GM19463 (cell line): ENCODE data around the gene COL4A1.
A peak's percentile ranks its signal among the peaks of the same experiment; 100 is the strongest.

Source experiments
- ATAC-seq: cut with Tn5 transposase; IDR thresholded peaks from one replicate; pipeline ENCODE4 v1.9.1; 2021; ENCODE audit warnings: mild to moderate bottlenecking, moderate library complexity; ENCODE audit not compliant: unreplicated experiment

The COL4A1 gene

DNA sequence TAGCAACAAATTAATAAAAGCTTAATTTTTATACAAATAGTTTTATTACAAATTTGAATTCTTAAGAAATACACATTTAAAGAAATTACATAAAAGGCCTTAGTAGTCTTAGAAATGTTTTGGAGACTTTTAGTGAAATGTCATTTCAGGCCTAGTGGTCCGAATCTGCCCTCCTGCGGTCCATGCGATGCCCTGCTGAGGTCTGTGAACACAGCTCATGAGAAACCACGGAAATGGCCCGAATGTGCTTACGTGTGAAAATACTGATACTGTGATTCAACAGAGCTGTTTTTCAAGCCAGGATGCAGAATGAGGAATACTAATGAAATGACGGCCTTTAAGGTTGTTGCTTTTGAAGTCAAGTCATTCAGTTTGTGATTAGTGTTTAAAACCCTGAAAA is 157.9 kb downstream of the COL4A1 start:
- no peak for ATAC-seq

DNA sequence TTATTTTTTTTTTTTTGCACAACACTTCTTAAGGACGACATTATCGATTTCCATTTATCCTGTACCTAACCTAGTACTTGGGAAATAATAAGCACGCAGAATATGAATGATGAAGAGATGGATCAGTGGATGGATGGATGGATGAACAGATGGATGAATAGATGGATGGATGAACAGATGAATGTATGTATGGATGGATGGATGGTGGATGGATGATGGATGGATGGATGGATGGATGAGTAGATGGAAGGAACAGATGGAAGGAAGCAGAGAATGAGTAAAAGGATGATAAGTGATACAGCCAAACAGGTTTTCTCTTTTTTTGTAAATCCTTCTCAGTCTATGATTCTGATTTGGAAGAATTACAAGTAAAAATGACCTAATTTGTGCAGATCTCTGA is 166.9 kb downstream of the COL4A1 start:
- no peak for ATAC-seq

DNA sequence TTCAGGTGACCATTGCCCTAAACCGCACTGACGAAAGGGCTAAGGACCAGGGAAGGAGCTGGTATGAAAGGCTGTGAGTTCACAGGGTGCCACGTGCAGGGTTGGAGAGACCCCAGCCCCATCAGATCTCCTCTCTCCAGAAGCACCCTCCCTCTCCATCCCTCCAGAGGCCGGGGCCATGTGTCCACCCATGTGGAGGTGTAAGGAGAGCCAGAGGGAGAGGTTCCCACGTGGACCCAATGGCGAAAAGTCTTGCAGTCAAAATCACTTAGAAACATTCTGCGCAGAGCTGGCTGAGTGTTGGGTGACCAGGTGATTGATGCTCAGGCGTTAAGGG is 168.3 kb downstream of the COL4A1 start:
- ATAC-seq: no peak

DNA sequence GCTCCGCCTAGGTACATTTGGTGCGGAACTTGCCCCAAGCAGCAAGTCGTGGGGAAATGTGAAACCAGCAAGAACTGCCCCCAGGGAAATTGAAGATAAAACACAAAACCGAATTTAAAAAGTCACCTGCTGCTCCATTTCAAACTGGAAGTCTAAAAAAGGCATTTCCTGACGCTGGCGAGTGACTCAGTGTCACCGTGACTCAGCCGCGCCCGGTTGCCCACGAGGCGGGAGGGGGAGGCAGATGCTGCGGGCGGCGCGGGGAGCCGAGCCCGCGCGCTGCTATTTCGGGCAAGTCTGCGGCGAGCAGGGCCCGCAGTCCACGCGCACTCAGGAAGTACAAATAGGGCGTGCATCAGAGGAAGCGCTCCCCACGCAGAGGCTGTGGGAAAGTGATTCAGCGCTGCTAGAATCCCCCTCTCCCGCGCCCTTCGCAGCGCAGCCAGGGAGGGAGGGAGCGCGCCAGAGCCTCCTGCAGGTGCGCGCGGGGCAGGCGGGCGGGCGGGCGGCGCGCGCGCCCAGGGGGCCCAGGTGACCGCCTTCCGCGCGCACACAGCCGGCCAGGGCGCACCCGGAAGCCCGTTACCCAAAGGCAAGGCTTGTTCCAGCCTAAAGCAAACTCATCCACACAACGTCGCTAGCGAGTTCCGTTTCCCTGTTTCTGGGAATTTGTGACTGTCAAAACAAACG is 168.8 kb downstream of the COL4A1 start:
- peak; percentile 56 for ATAC-seq

DNA sequence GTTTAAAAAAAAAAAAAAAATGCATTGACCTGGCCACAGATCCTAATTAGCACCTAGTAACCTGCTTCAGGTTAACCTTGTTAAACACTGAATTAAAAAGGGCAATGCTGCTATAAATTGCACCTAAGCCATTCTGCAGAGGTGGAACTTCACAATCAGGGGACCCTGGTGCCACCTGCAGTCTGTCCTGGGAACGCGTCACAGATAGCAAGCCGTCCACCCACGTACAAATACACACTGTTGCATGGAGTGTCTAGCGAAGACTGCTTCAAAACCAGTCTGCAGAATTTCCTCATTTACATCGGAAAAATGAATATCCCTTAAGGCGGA is 169.3 kb downstream of the COL4A1 start:
- ATAC-seq: peak; percentile 74

DNA sequence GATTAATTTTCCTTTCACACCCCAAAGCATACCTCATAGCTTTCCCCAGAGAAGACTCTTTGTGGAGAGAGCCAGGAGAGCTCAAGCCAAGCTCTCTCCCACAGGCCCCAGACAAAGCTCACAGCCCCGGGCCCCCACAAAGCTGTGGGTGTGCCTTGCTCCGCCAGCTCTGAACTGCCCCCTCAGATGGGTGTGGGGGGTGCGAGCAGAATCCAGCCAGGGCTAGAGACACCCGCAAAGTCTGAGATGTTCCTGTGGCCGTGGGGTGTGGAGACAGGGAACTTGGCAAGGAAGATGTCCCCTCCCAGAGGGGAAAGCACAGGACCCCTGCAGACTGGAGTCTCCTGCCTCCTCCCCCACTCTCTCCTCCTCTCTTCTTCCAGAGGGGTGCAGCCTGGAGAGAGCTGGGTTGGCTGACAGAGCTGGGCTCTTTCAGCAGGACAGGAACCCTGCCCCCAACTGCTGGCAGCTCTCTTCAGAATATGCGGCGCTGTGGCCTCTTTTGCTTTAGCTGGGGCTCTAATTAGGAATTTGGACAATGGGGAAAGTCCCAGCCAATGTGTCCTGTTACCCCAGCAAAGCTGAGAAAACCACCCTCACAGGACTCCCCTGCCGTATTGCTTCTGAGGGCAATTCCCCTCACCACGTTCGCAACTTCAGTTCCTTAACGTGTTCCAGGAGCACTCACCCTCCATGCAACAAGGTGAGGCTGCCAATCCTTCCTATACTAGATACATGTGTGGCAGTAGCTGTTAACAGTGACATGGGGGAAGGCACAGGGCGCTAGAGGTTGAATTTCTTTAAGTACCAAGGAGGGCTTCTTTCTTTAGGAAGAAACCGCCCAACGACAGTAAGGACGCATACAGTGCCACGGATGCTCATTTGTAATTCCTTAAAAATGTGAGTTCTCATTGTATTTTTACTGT is 170.0 kb downstream of the COL4A1 start:
- ATAC-seq: no peak

DNA sequence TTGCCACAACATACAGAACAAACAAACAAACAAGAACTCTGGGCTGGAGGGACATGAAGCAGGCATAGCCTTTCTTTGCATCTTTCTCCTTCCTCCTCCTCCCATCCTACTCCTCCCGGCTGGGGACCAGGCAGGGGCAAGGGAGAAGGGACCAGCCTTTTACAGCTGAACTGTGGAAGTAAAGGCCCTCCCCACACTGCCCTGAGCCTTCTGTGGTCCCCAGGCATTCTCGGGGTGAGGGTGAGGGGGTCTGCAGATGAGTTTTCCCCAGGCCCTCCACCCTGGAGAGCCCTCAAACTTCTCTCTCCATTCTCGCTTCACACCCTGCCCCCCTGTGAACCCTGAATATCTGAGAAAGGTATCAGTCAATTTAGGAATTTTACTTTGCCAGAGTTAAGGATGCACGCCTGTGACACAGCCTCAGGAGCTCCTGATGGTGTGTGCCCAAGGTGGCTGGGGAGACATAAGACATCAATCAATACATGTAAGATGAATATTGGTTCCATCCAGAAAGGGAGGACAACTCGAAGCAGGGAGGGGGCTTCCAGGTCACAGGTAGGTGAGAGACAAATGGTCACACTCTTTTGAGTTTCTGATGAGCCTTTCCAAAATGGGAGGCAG is 170.9 kb downstream of the COL4A1 start:
- ATAC-seq: no peak

DNA sequence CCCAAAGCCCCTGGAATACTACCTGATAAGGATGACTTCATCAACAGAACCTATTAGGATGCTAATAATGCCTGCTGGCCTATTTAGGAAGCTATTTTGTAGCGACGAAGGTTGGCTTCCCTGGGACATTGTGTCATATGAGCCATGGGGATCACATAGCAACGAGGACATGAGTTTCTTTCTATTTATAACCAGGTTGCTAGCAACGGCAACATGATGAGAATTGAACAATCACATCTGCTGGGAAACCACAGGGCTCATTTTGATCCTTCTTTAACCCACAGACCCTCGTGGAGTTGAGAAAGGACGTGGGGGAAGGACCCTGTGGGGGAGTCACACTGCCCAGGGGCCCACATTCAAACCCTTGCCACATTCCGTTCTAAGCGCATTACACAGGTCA is 172.2 kb downstream of the COL4A1 start:
- ATAC-seq: no peak

DNA sequence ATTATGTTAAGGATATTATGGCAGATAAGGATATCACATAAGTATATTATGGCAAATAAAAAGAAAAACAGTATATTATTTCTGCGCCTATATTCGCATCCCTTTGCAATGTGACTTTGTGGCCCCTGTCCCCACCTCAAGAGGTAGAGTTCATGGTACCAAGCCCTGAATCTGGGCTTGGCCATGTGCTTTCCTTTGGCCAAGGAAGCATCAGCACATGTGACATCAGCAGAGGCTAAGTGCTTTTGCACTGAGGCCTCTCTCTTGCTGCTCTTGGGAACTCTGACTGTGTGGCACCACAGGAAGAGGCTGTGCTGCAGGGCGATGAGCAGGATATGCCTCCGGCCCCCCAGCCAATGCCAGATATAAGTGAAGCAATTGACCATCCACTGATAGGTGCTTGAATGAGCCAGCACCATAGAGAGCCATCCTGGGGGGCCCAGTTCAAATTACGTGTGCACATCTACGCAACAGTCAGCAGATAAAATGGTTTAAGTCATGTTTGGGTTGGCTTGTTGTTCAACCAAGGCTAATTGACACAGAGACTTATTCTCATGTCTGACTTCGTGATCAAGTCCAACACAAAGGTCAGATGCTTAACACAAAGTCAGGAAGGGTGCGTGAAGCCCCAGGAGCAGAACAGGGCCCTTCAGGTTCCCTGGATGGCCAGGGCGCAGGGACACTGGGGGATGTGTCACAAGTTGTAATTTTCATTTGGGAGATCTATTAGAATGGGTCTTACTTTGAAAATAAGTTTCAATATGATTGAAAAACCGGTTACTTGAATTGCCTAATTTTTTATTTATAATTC is 173.3 kb downstream of the COL4A1 start:
- no peak for ATAC-seq

DNA sequence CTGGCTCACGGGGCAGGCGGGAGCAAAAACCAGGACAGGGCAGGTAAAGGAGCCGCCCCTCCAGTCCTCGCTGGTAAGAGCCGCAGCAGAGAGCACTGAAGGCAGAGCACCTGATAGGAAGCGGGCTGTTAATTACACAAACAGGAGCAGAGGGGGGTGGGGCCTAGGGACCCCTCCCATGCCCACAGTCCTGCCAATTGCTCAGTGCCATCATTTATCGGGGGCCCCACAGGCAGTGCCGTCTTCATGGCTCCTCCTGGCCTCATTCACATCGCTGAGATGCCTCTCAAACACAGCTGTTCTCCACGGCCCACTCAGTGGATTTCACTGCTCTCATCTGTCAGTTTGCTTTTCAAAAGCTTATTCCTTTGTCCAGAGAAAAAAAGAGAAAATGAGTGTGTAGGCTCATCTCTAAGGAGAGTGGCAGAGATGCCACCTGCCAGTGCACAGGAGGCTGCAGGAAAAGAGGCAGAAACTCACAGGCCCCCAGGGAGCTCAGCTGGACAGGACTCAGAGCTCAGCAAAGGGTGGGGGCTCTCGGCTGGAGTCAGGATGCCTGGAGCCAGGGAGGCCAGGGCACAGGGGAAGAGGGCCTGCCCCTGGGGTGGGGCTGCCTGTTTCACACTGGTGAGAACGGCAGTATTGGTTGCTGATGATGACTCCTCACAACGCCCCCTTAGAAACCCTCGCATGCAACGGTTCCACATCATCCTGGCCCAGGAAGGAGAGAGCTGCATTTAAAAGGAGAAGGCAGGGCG is 174.6 kb downstream of the COL4A1 start:
- no peak for ATAC-seq

DNA sequence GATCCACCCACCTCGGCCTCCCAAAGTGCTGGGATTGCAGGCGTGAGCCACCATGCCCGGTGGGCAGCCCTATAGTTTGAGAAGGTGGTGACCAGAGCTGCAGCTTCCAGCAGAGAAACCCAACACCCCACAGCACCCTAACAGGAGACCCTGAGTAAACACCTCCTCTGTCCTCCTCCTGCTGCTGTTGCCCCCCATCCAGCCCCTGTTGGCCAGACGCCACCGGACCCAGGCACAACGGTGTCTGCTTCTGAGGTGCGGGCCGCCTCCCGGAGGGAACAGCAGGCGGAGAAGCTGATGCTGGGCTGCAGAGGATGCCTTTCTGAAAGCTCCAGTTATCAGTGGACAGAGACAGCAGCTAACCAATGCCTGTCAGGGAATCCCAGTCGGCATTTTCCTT is 175.5 kb downstream of the COL4A1 start:
- no peak for ATAC-seq

DNA sequence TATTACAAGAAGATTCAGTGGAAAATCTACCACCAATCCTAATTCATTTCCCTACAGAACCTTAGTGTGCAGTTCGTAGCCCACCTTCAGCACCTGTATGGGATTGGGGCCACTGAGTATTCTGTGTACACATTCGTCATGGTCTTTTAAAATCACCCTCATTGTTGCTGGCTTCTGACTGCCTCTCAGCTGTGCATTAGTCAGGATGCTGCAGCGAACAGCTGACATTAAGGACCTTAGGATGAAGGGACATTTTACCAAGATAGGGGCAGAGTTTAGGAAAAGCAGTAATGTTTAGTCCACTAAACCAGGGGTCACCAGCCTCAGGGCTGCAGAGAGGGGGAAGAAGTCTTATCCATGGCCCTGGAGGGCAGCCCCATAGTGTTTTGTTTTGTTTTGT is 176.5 kb downstream of the COL4A1 start:
- ATAC-seq: no peak

DNA sequence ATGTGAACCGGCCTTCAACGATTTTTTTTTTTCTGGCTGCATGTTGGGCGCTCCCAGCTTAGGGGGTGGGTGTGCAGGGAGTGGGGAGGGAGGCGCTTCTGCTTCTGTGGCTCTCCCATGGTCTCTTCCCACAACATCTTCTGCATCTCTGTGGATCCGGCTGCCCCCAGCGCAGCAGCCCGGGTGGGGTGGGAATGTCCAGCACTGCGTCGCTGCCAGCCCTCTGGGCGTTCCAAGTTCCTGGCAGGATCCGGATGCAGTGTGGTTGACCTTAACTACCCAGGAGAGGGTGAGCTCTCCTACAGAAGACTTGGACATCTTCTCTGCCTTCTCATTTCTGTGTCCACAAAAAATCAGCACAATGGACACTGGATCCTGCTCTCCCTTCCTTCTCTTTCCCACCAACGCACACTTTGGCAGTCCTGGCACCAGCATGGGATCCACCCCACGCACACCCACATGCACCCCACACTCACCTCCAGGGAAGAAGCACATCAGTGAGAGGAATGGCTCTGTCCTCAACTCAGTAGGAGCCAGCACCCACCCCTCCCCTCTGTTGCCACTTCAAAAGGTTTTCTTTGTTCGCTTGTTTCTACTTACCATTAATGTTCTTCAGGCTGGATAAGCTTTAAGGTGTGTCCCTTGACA is 177.3 kb downstream of the COL4A1 start:
- no peak for ATAC-seq

DNA sequence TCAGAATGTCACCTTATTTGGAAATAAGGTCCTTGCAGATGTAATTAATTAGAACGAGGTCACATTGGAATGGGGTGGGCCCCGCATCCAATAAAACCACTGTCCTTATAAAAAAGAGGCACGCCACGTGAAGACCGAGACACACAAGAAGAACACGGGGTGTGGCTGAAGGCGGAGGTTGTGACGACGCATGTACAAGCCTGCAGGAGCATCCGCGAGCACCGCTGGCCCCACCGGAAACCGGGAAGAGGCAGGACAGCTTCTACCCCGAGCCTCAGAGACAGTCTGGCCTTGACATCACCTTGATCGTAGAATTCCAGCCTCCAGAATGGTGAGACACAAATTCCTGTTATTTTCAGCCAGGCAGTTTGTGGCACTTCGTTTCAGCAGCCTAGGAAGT is 177.9 kb downstream of the COL4A1 start:
- no peak for ATAC-seq

DNA sequence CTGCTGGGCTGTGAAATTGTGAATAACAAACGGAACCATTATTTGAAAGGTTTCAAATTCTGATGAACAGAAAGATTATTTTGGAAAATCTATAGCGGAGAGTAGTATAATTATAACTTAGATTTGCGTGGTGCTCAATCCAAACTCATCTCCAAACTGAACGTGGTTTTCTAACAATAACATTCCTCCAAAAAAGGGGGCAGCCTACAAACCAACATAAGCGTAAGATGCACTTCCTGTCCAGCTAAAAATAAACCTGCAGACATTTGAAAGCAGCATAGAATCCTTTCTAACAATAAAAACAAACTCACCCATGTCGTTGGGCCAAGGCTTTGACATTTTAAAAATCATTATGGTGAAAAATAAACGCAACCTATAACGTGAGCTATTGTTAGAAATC is 178.4 kb downstream of the COL4A1 start:
- ATAC-seq: no peak

DNA sequence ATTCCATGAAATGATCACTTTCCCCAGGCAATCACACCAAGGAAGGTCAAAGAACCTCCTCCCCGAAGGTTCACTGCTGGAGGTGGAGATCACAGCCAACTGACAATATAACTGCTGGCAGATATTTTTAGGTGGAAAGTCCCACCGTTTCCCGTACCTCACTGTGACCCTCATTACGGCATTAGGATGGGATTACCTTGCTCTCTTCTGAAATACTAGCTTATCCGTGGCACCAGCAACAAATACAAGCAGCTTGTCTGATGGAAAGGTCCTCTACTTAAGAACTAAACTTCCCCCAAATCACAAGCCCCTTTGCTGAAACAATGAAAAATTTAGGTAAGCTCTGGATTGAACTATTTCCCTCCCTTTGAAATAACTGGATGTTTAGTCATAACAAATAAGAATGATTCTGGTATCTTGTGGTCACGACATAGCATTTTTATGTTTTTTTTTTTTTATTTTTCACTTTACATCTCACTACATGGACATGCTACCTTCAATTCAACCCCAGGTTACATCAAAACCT is 178.9 kb downstream of the COL4A1 start:
- no peak for ATAC-seq

DNA sequence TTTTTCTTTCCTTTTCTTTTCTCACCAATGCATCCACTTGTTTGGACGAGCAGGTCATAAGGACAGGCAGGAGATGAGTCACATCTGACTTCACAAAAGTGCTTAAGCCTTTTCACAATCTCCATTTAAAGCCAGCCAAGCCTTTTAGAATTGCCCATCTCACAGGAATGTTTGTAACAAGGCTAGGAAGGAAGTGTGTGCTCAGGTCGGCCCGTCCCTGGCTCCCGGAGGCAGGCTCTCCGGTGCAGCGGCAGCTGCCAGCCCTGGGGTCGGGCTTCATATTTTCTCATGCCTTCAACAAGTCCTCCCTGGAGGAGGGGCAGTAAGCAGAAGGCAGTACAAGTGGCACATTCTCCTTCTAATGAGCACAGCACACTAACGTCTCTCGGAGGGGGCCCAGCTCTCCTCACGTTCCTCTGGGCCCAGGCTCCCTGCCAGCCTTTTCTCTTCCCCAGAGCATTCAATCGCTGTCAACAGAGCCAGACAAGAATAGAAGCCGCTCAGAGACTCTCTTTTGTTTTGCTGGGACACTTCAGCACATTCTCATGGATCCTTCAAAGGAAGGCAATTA is 180.5 kb downstream of the COL4A1 start:
- ATAC-seq: no peak

DNA sequence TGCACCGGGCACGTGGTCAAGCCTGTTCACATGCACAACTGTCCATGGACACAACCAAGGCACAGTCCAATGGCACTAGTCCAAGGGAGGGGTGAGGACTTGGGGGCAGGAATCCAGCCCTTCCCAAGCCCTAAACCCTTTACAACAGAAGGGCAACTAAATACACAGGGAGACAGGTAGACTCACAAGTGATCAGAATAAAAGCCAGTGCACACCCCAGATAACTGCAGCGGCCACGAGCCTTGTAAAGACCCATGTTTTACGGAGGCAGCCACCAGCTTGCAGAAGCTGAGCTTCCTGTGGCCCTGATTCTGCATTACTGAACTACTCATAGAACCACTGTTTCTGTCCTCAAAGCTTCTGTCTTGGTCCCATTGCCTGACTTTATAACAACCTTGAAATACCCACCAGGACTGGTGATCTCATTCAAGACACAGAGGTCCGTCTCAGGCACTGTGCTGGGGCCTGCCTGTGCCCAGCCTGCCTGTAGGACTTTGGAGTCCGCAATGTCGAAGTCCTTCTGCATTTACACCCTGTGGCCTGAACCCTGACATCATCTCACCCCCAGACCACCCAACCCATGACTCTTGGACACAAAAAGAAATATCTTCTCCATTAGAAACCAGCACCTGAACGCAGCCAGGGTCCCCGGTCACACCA is 181.2 kb downstream of the COL4A1 start:
- ATAC-seq: no peak

DNA sequence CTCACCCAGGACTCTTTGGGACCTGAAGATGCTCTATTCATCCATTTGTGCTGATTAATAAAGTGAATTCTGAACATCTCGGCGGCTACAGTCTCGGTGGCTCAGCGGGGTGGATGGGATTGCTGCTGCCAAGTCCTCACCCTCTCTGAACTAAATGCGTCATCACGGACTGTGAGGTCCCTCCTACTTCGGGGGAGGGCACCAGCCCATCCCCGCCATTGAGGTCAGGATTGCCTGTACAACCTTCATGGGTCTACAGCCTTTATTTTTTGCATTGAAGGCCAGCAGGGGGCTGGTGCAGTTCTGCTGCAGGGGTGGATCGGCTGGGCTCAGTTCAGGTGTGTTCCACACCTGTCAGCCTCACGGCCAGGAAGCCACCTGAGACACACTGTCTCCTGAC is 181.8 kb downstream of the COL4A1 start:
- ATAC-seq: no peak
